Heart right ventricle (tissue), 16 donors: ENCODE data around the gene ZNF19. TPM values are rescaled to one million over a fixed set of nuclear protein-coding genes. Genes with fewer than 3 reads are reported as not detected.

Experiments used
- ATAC-seq, 8 donors: fragments of 200-7000 bp; cut with Tn5 transposase; one replicate each; pipeline ENCODE4 v1.9.1; 2020; ENCODE audit warnings: mild to moderate bottlenecking in 8 of 8, moderate library complexity in 8 of 8, moderate number of reproducible peaks in 1 of 8
- DNase-seq, 2 donors: peaks; one replicate each; pipeline ENCODE4 v3.0.0-alpha.2; 2020
- H3K27ac ChIP-seq, 10 donors: fragments of 200-600 bp; sonication (generic) in 2 of 10; one replicate each; pipeline versions ENCODE4 v1.5.0 to v1.8.0; 2020 to 2022; ENCODE audit warnings: mild to moderate bottlenecking in 3 of 10
- H3K27me3 ChIP-seq, 7 donors: fragments of 200-600 bp; one replicate each; pipeline ENCODE4 v1.8.0; 2021 to 2022; ENCODE audit warnings: mild to moderate bottlenecking in 2 of 7
- H3K36me3 ChIP-seq, 9 donors: fragments of 200-600 bp; sonication (generic) in 1 of 9; one replicate each; pipeline versions ENCODE4 v1.5.0 to v1.8.0; 2020 to 2022; ENCODE audit warnings: mild to moderate bottlenecking in 2 of 9
- H3K4me1 ChIP-seq, 9 donors: fragments of 200-600 bp; sonication (generic) in 1 of 9; one replicate each; pipeline versions ENCODE4 v1.5.0 to v1.8.0; 2020 to 2022; ENCODE audit warnings: mild to moderate bottlenecking in 4 of 9
- H3K4me3 ChIP-seq, 10 donors: fragments of 200-600 bp; sonication (generic) in 2 of 10; one replicate each; pipeline versions ENCODE4 v1.5.0 to v1.8.0; 2020 to 2022; ENCODE audit warnings: mild to moderate bottlenecking in 7 of 10, moderate library complexity in 2 of 10
- H3K9me3 ChIP-seq, 11 donors: fragments of 200-600 bp in 10 of 11; sonication (generic) in 2 of 11; one replicate each; pipeline versions ENCODE4 v1.5.0 to v1.8.0; 2013 to 2022; ENCODE audit warnings: mild to moderate bottlenecking in 2 of 11, control low read depth in 1 of 11, moderate library complexity in 1 of 11
- WGBS, 2 donors: extraction: QIAGEN DNeasy Blood & Tissue Kit; methylation state at CpG; one replicate each; pipeline ENCODE4 v1.1.7; 2013; ENCODE audit warnings: inconsistent platforms in 1 of 2; 5-methylcytosine and 5-hydroxymethylcytosine counted together
- intact Hi-C, 10 donors: fragments of 100-400 bp; cut with DNase I; formaldehyde crosslinking; loops; one replicate each; pipeline versions ENCODE4 v1.11.1 to v1.14.2; 2022
- polyA plus RNA-seq, 2 donors: library from polyadenylated mRNA; stranded (reverse); fragments of 200-250 nt; gene quantifications; one replicate each; pipeline ENCODE4 v1.2.3, GENCODE V29; 2013
- total RNA-seq, 10 donors: library from RNA; stranded (reverse); fragmentation: NEBNext Ultra II Directional in 3 of 10; extraction: Animal tissue kit (Norgen Biotek cat#: 25700) in 3 of 10; gene quantifications; one replicate each; pipeline versions ENCODE4 v1.2.1 to v1.2.4, GENCODE V29; 2021 to 2023
- TF ChIP-seq, protein P1 (sequence below), 9 donors: fragments of 200-600 bp; sonication (generic) in 2 of 9; IDR thresholded peaks; one replicate each; pipeline versions ENCODE4 v1.5.0 to v1.8.0; 2021 to 2022; ENCODE audit warnings: antibody characterized with exemption in 9 of 9, mild to moderate bottlenecking in 5 of 9, moderate library complexity in 1 of 9
- donor health status: Arrhythmogenic right ventricular cardiomyopathy.
- donor health status: ischemic (EF 13 %, LVEDD 7.1; RV severe dilation, severe dysfunction).
- donor health status: healthy with polysubstance abuse.
- donor health status: DM: no; HTN: yes; CAD: no.
- donor health status: DM: no; HTN: no; CAD: no.
- donor health status: ischemic (EF 25% LVEDD 6.9; RV normal size, moderate dysfunction).
- donor health status: ischemic (EF 25% LVEDD 5.7; RV mildly dilated, moderate dysfunction).
- donor health status: healthy.
- donor health status: DM: yes; HTN: yes; CAD: no.
- donor health status: Ischemic cardiomyopathy.
- donor health status: ischemic (EF 35%, LVEDD 5.7; RV mildly dilated, moderate dysfunction).
- donor health status: nonischemic (EF 11% LVEDD 7.7; RV severe dilation, severe dysfunction).
- donor health status: DM: yes; HTN: yes; CAD: no.
- donor health status: PGD.
- donor health status: ischemic (EF 29% LVEDD 5.4; RV normal size, mild dysfunction).
- donor health status: nonischemic (EF 23%, LVEDD 6.1; RV moderate dilation, normal function).

The ZNF19 gene
- total and polyA plus RNA-seq, 12 donors = 0.59 to 3.4 (median 1.5) TPM

DNA sequence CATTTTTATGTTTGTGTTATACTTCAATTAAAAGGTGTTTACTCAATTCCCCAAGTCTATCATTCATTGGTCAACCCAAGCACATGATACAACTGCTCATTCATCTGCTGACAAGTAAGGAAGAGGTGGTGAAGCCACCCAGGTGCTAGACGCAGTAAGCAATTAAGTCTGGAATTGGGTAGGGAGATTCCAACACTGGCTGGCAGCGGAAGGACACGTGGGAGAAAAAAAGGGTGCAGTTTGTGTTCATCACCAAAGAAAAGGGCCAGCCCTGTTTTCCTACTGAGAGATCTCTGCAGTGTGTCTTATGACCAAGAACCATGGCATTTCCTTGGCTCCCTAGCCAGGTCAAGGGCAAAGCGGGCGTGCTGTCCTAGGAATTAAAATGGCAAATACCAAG, 15.2 kb downstream of the ZNF19 start:
- WGBS, 2 donors = 90 to 94% methylated on average over 5 of the region's 5 CpGs
- Histone ChIP-seq H3K4me1 (no peaks in the 10 kb centered on the region), H3K9me3 (no peaks in the 10 kb centered on the region), H3K27ac (no peak overlapping the region), H3K4me3 (no peak overlapping the region), H3K27me3 (no peaks in the 10 kb centered on the region), H3K36me3 (peaks cover 0 to 87% (median 17%) of the 10 kb centered on the region in 9 donors)
- ATAC-seq (no peak), DNase-seq (no peak)
- intact Hi-C loops = no loop called here
- TF ChIP-seq, protein P1, sequence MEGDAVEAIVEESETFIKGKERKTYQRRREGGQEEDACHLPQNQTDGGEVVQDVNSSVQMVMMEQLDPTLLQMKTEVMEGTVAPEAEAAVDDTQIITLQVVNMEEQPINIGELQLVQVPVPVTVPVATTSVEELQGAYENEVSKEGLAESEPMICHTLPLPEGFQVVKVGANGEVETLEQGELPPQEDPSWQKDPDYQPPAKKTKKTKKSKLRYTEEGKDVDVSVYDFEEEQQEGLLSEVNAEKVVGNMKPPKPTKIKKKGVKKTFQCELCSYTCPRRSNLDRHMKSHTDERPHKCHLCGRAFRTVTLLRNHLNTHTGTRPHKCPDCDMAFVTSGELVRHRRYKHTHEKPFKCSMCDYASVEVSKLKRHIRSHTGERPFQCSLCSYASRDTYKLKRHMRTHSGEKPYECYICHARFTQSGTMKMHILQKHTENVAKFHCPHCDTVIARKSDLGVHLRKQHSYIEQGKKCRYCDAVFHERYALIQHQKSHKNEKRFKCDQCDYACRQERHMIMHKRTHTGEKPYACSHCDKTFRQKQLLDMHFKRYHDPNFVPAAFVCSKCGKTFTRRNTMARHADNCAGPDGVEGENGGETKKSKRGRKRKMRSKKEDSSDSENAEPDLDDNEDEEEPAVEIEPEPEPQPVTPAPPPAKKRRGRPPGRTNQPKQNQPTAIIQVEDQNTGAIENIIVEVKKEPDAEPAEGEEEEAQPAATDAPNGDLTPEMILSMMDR (IDR thresholded peaks at IDR 0.05) = no peak

DNA sequence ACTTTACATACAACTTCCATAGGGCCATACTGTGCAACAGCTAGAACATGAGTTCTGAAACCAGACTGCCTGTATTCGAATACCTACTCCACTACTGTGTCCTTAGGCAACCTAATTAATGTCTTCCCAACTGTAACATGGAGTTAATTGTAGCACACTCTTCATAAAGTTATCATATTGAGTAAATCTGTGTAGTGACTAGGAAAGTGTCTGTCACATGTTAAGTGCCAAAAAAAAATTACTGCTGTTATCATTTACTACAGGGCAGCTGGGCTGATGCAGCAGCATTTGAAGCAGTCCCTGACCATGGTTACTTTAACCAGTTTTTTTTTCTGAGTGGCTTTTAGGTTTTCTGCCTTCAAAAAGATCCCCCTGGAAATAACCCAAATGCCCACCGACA, 16.2 kb downstream of the ZNF19 start:
- Histone ChIP-seq H3K9me3 (no peaks in the 10 kb centered on the region), H3K36me3 (peaks cover 0 to 77% (median 17%) of the 10 kb centered on the region in 9 donors), H3K4me3 (no peak overlapping the region), H3K27ac (no peak overlapping the region), H3K27me3 (no peaks in the 10 kb centered on the region), H3K4me1 (no peaks in the 10 kb centered on the region)
- TF ChIP-seq, protein P1 (IDR thresholded peaks at IDR 0.05) = no peak
- DNase-seq = no peak
- ATAC-seq = no peak
- intact Hi-C loops = no loop called here
- 92% methylated on average over 2 of the region's 2 CpGs for WGBS, 2 donors

DNA sequence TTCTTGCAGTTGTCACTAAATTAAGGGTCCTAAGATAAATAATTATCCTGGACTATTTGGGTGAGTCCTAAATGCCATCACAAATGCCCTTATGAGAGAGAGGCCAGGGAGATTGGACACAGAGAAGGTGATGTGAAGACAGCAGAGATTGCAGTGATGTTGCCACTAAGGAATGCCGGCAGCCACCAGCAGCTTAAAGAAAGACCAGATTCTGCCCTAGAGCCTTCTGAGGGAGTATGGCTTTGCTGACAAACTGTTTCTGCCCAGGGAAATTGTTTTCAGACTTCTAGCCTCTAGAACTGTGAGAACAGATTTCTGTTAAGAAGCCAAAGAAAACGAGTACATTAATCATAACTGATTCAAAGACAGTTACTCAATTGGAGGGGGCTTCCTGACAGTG, 17.1 kb downstream of the ZNF19 start:
- H3K27me3 ChIP-seq = no peaks in the 10 kb centered on the region
- ATAC-seq (no peak), DNase-seq (no peak)
- H3K4me3 ChIP-seq = no peak overlapping the region
- H3K36me3 ChIP-seq = peaks cover 0 to 68% (median 15%) of the 10 kb centered on the region in 9 donors
- WGBS, 2 donors = 63 to 66% methylated on average over 2 of the region's 2 CpGs
- no peaks in the 10 kb centered on the region for H3K9me3 ChIP-seq
- intact Hi-C loops = no loop called here
- H3K27ac ChIP-seq = no peak overlapping the region
- TF ChIP-seq, protein P1 (IDR thresholded peaks at IDR 0.05) = no peak
- H3K4me1 ChIP-seq = no peaks in the 10 kb centered on the region

DNA sequence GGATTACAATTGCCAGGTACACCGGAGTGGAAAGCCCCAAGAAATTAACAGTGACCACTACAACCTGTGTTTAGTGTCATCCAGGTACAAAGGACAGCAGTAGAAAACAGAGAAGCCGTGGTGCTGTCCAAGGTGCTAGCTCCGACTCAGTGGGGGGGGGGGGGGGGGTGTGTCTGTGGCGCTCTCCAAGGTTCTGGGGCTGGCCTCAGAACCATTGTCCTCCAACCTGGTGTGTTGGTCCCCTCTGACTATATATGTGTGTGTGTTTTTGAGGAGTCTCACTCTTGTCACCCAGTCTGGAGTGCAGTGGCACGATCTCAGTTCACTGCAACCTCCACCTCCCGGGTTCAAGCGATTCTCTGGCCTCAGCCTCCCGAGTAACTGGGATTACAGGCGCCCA, 21.3 kb downstream of the ZNF19 start:
- WGBS, 2 donors = 23 to 25% methylated on average over 9 of the region's 9 CpGs
- TF ChIP-seq, protein P1 (IDR thresholded peaks at IDR 0.05) = no peak
- no peaks in the 10 kb centered on the region for H3K27me3 ChIP-seq

More for the DNA sequence above, 21.3 kb downstream of the ZNF19 start:
- no peak overlapping the region for H3K4me3 ChIP-seq
- DNase-seq (peak in 1 of 2 donors; percentile 20), ATAC-seq (peak in 5 of 8 donors; percentile 11 to 64 (median 42))
- H3K9me3 ChIP-seq = no peaks in the 10 kb centered on the region
- no peak overlapping the region for H3K27ac ChIP-seq
- intact Hi-C loops = no loop called here
- peaks cover 0 to 3% (median under 1%) of the 10 kb centered on the region in 9 donors for H3K4me1 ChIP-seq
- H3K36me3 ChIP-seq = peaks cover 0 to 26% (median 0%) of the 10 kb centered on the region in 9 donors
